Thyroid gland (tissue), 4 donors: ENCODE results near the gene EPN3. TPM values are rescaled to one million over a fixed set of nuclear protein-coding genes. Genes with fewer than 3 reads are reported as not detected.

Experiments
- DNase-seq, 2 donors: peaks; one replicate each; pipeline ENCODE4 v3.0.0-alpha.2; 2019
- H3K27ac ChIP-seq, 3 donors: fragments of 200-600 bp; sonication (generic); 1 replicate in 2 of 3; 2 replicates in 1 of 3; pipeline ENCODE4 v1.5.1; 2016 to 2019; ENCODE audit warnings: mild to moderate bottlenecking in 1 of 3, moderate library complexity in 1 of 3
- H3K27me3 ChIP-seq: fragments of 200-600 bp; sonication (generic); one replicate; pipeline ENCODE4 v1.5.1; 2019
- H3K36me3 ChIP-seq, 2 donors: fragments of 200-600 bp; sonication (generic); one replicate each; pipeline ENCODE4 v1.5.1; 2016 to 2019
- H3K4me1 ChIP-seq, 2 donors: fragments of 200-600 bp; sonication (generic); one replicate each; pipeline ENCODE4 v1.5.1; 2017 to 2019
- H3K4me3 ChIP-seq, 3 donors: fragments of 200-600 bp; sonication (generic); replicated peaks in 1 of 3; 1 replicate in 2 of 3; 2 replicates in 1 of 3; pipeline ENCODE4 v1.5.1; 2016; ENCODE audit warnings: mild to moderate bottlenecking in 1 of 3
- H3K9me3 ChIP-seq: fragments of 200-600 bp; sonication (generic); one replicate; pipeline ENCODE4 v1.5.1; 2017
- CTCF ChIP-seq, 6 experiments: fragments of 200-600 bp in 3 of 6; fragments of 450-650 bp in 3 of 6; sonication (generic) in 3 of 6; IDR thresholded peaks; one replicate each; pipeline ENCODE4 v1.5.1; 2016 to 2019; ENCODE audit warnings: antibody characterized with exemption in 6 of 6, mild to moderate bottlenecking in 2 of 6, inconsistent platforms in 1 of 6, moderate library complexity in 1 of 6
- POLR2A ChIP-seq, 2 donors: fragments of 450-650 bp; IDR thresholded peaks; one replicate each; pipeline ENCODE4 v1.6.1; 2017; ENCODE audit warnings: antibody characterized with exemption in 2 of 2, mild to moderate bottlenecking in 2 of 2, moderate library complexity in 1 of 2
- WGBS, 2 donors: methylation state at CpG; one replicate each; pipeline ENCODE4 v1.1.5; 2017; 5-methylcytosine and 5-hydroxymethylcytosine counted together
- intact Hi-C: fragments of 100-400 bp; cut with DNase I; formaldehyde crosslinking; loops from one replicate; pipeline ENCODE4 v1.15.1; 2023
- total RNA-seq, 4 donors: library from RNA; depleted of rRNA; stranded (reverse); fragments of >200 nt; gene quantifications; one replicate each; pipeline ENCODE4 v1.2.3, GENCODE V29; 2016

Gene EPN3
- total RNA-seq, 4 donors from 2014 or later, result 0.63 to 31.6 (median 3.5) TPM; not detected in 1

- Histone ChIP-seq H3K27ac (peak overlapping the region in 1 of 3 donors; percentile 73), H3K27me3 (no peaks in the 10 kb centered on the region), H3K9me3 (no peaks in the 10 kb centered on the region), H3K36me3 (no peaks in the 10 kb centered on the region), H3K4me1 (peaks cover 15 to 19% of the 10 kb centered on the region in 2 donors), H3K4me3 (no peak overlapping the region)
- intact Hi-C loops, result loop anchor here (5.0 kb wide), 1 partner anchor 53 kb away; no protein-coding TSS in a partner anchor
- no peak for TF ChIP-seq CTCF (IDR thresholded peaks at IDR 0.05)
- no peak for TF ChIP-seq POLR2A (IDR thresholded peaks at IDR 0.05)
- WGBS, 2 donors, result 90 to 100% methylated on average over 4 to 10 of the region's 11 CpGs
- no peak for DNase-seq
Observed at GRCh38 chr17:50540560-50541401, 8.2 kb downstream of the EPN3 start.

- H3K4me1 ChIP-seq, result peaks cover 15 to 19% of the 10 kb centered on the region in 2 donors
Observed at GRCh38 chr17:50541402-50541715, 8.8 kb downstream of the EPN3 start.

GRCh38 chr17:50541716-50542688, 9.5 kb downstream of the EPN3 start:
- Histone ChIP-seq H3K27me3 (no peaks in the 10 kb centered on the region), H3K36me3 (no peaks in the 10 kb centered on the region), H3K4me1 (peaks cover 15 to 19% of the 10 kb centered on the region in 2 donors), H3K4me3 (peak overlapping the region; percentile 9 to 39 (median 19)), H3K9me3 (no peaks in the 10 kb centered on the region), H3K27ac (peak overlapping the region; percentile 25 to 73 (median 70))
- DNase-seq, result peak; percentile 88
- TF ChIP-seq CTCF (IDR thresholded peaks at IDR 0.05) (no peak), POLR2A (IDR thresholded peaks at IDR 0.05) (peak in 1 of 2 donors; percentile 84)
- WGBS, 2 donors, result 3 to 6% methylated on average over 24 to 58 of the region's 82 CpGs
- intact Hi-C loops, result loop anchor here (5.0 kb wide), 1 partner anchor 55 kb away; no protein-coding TSS in a partner anchor

More at GRCh38 chr17:50541402-50541715, 8.8 kb downstream of the EPN3 start:
- Histone ChIP-seq H3K9me3 (no peaks in the 10 kb centered on the region), H3K4me3 (peak overlapping the region; percentile 9 to 39 (median 19)), H3K27ac (peak overlapping the region; percentile 25 to 73 (median 70)), H3K36me3 (no peaks in the 10 kb centered on the region), H3K27me3 (no peaks in the 10 kb centered on the region)
- intact Hi-C loops, result loop anchor here (5.0 kb wide), 1 partner anchor 54 kb away; no protein-coding TSS in a partner anchor
- DNase-seq, result no peak
- TF ChIP-seq POLR2A (IDR thresholded peaks at IDR 0.05) (no peak), CTCF (IDR thresholded peaks at IDR 0.05) (no peak)
- 67 to 95% methylated on average over 4 to 9 of the region's 9 CpGs for WGBS, 2 donors

- Histone ChIP-seq H3K36me3 (no peaks in the 10 kb centered on the region), H3K27me3 (no peaks in the 10 kb centered on the region), H3K4me1 (peaks cover 23 to 29% of the 10 kb centered on the region in 2 donors), H3K27ac (peak overlapping the region in 1 of 3 donors; percentile 73), H3K9me3 (no peaks in the 10 kb centered on the region), H3K4me3 (no peak overlapping the region)
- no peak for TF ChIP-seq POLR2A (IDR thresholded peaks at IDR 0.05)
- no peak for TF ChIP-seq CTCF (IDR thresholded peaks at IDR 0.05)
- intact Hi-C loops, result loop anchor here (5.0 kb wide), 1 partner anchor 56 kb away; no protein-coding TSS in a partner anchor
- DNase-seq, result no peak
- 84 to 89% methylated on average over 15 to 16 of the region's 16 CpGs for WGBS, 2 donors
Observed at GRCh38 chr17:50542795-50543774, 10.6 kb downstream of the EPN3 start.
